Sigmoid colon (tissue), 4 donors: ENCODE measurements around the gene ZBTB7B.

ENCODE experiments used
- EP300 ChIP-seq, 4 donors: sonication (generic); formaldehyde crosslinking; IDR thresholded peaks; one replicate each; pipeline ENCODE4 v1.6.1; 2017; ENCODE audit warnings: antibody characterized with exemption in 4 of 4
- POLR2A ChIP-seq, 2 donors: fragments of 450-650 bp; IDR thresholded peaks; one replicate each; pipeline ENCODE4 v1.6.1; 2016; ENCODE audit warnings: antibody characterized with exemption in 2 of 2, mild to moderate bottlenecking in 2 of 2, moderate library complexity in 2 of 2
- TF ChIP-seq, protein P1 (sequence below), 4 experiments: fragments of 450-650 bp in 3 of 4; fragments of 200-600 bp in 1 of 4; IDR thresholded peaks; one replicate each; pipeline ENCODE4 v1.5.1; 2016 to 2019; ENCODE audit warnings: antibody characterized with exemption in 4 of 4, mild to moderate bottlenecking in 3 of 4, moderate library complexity in 2 of 4

- TF ChIP-seq, protein P1, sequence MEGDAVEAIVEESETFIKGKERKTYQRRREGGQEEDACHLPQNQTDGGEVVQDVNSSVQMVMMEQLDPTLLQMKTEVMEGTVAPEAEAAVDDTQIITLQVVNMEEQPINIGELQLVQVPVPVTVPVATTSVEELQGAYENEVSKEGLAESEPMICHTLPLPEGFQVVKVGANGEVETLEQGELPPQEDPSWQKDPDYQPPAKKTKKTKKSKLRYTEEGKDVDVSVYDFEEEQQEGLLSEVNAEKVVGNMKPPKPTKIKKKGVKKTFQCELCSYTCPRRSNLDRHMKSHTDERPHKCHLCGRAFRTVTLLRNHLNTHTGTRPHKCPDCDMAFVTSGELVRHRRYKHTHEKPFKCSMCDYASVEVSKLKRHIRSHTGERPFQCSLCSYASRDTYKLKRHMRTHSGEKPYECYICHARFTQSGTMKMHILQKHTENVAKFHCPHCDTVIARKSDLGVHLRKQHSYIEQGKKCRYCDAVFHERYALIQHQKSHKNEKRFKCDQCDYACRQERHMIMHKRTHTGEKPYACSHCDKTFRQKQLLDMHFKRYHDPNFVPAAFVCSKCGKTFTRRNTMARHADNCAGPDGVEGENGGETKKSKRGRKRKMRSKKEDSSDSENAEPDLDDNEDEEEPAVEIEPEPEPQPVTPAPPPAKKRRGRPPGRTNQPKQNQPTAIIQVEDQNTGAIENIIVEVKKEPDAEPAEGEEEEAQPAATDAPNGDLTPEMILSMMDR (IDR thresholded peaks at IDR 0.05): no peak
- no peak for TF ChIP-seq EP300 (IDR thresholded peaks at IDR 0.05)
- no peak for TF ChIP-seq POLR2A (IDR thresholded peaks at IDR 0.05)
Observed at GRCh38 chr1:155048449-155049334, 46.1 kb downstream of the ZBTB7B start.
